HepG2 (cell line): Measurements from ENCODE around the gene SYNE1. TPM values are rescaled to one million over a fixed set of nuclear protein-coding genes. Genes with fewer than 3 reads are reported as not detected.
A peak's percentile ranks its signal among the peaks of the same experiment; 100 is the strongest.
"Not testable (repeated sequence)": the region's sequence is repeated elsewhere in the genome, so short reads cannot be mapped to it uniquely, and the experiment has no call there.

Experiments used
- ATAC-seq: fragments of 200-7000 bp; cut with Tn5 transposase; 3 replicates; pipeline ENCODE4 v1.9.1; 2020; ENCODE audit warnings: mild to moderate bottlenecking, moderate library complexity
- BruUV-seq: library from RNA; stranded (reverse); fragments of 400-500 nt; replicated peaks from 2 replicates; lab custom pipeline; 2021; lab: Mats Ljungman, UMichigan
- CTCF ChIA-PET: fragments of 300-600 bp; formaldehyde crosslinking; extraction: SDS; loops from one replicate; lab custom pipeline; 2021; ENCODE audit warnings: low total read pairs, inconsistent platforms, low intra/inter-chr PET ratio; lab: Yijun Ruan, JAX
- POLR2A ChIA-PET: fragments of 350-600 bp; sonication (Branson Sonifier 250); formaldehyde crosslinking; loops from one replicate; lab custom pipeline; 2020; ENCODE audit warnings: antibody characterized with exemption, inconsistent platforms; lab: Yijun Ruan, JAX
- DNase-seq: peaks from one replicate; pipeline ENCODE4 v3.0.0-alpha.2; 2015; ENCODE audit warnings: low spot score
- FAIRE-seq: peaks from 3 replicates; lab custom pipeline; 2011; peaks lifted over from hg19 to GRCh38; lab: Jason Lieb, UNC
- H2AFZ ChIP-seq: one replicate; pipeline ENCODE4 v1.6.1; 2011; ENCODE audit warnings: low read length, inconsistent platforms
- H3K27ac ChIP-seq: fragments of 300-600 bp; 3 replicates; pipeline ENCODE4 v1.8.0; 2011; ENCODE audit warnings: mixed run types, mild to moderate bottlenecking, mixed read lengths, low read length, inconsistent platforms; ENCODE audit not compliant: insufficient read depth; ENCODE audit errors: extremely low read length
- H3K27me3 ChIP-seq, 2 experiments: fragments of 200-600 bp in 1 of 2; 2 replicates in 1 of 2; 3 replicates in 1 of 2; pipeline versions ENCODE4 v1.6.0 to v1.8.0; 2011; ENCODE audit warnings: low read length in 2 of 2, mild to moderate bottlenecking in 2 of 2, moderate library complexity in 2 of 2, inconsistent platforms in 1 of 2; ENCODE audit not compliant: insufficient read depth in 2 of 2, control insufficient read depth in 1 of 2
- H3K36me3 ChIP-seq, 2 experiments: fragments of 200-600 bp in 1 of 2; replicated peaks in 1 of 2; 2 replicates in 1 of 2; 3 replicates in 1 of 2; pipeline versions ENCODE4 v1.5.1 to v1.8.0; 2011; ENCODE audit warnings: low read length in 2 of 2, inconsistent platforms in 1 of 2; ENCODE audit not compliant: insufficient read depth in 2 of 2, control insufficient read depth in 1 of 2
- H3K4me1 ChIP-seq: 2 replicates; pipeline ENCODE4 v1.5.1; 2012; ENCODE audit warnings: low read length, inconsistent platforms; ENCODE audit not compliant: insufficient read depth
- H3K4me2 ChIP-seq: 2 replicates; pipeline ENCODE4 v1.6.0; 2011; ENCODE audit warnings: low read depth, low read length, inconsistent platforms
- H3K4me3 ChIP-seq, 3 experiments: fragments of 200-600 bp in 1 of 3; sonication (generic), shearing (Covaris generic) in 1 of 3; replicated peaks in 1 of 3; 2 replicates each; pipeline ENCODE4 v1.5.1; 2011 to 2016; ENCODE audit warnings: low read length in 3 of 3, inconsistent platforms in 2 of 3, low read depth in 2 of 3, mild to moderate bottlenecking in 2 of 3, control low read depth in 1 of 3, mixed read lengths in 1 of 3; ENCODE audit not compliant: insufficient read depth in 1 of 3
- H3K79me2 ChIP-seq: one replicate; pipeline ENCODE4 v1.6.1; 2011; ENCODE audit warnings: low read length, inconsistent platforms; ENCODE audit not compliant: insufficient read depth
- H3K9ac ChIP-seq: 2 replicates; pipeline ENCODE4 v1.6.0; 2011; ENCODE audit warnings: mild to moderate bottlenecking, low read depth, low read length, inconsistent platforms; ENCODE audit not compliant: insufficient read depth
- H3K9me3 ChIP-seq: 2 replicates; pipeline ENCODE4 v1.5.1; 2012; ENCODE audit warnings: mild to moderate bottlenecking, low read length
- H4K20me1 ChIP-seq: 2 replicates; pipeline ENCODE4 v1.6.0; 2011; ENCODE audit warnings: inconsistent platforms, mild to moderate bottlenecking, low read length, moderate library complexity; ENCODE audit not compliant: insufficient read depth
- ADNP ChIP-seq: sonication (generic); formaldehyde crosslinking; IDR thresholded peaks from 2 replicates; pipeline ENCODE4 v1.4.0; 2020; ENCODE audit warnings: missing genetic modification reagents
- ARID2 ChIP-seq: sonication (generic); formaldehyde crosslinking; IDR thresholded peaks from 2 replicates; pipeline ENCODE4 v1.8.1; 2022; ENCODE audit warnings: mild to moderate bottlenecking, missing genetic modification reagents, borderline replicate concordance
- ATM ChIP-seq: fragments of 450-650 bp; IDR thresholded peaks from 2 replicates; pipeline ENCODE4 v1.7.1; 2017; ENCODE audit warnings: mild to moderate bottlenecking, borderline replicate concordance
- LCORL ChIP-seq, 2 experiments: fragments of 450-650 bp in 1 of 2; sonication (generic) in 1 of 2; formaldehyde crosslinking in 1 of 2; IDR thresholded peaks; 2 replicates each; pipeline versions ENCODE4 v1.5.0 to v1.6.1; 2017 to 2020; ENCODE audit warnings: antibody characterized with exemption in 1 of 2, missing genetic modification reagents in 1 of 2
- MAZ ChIP-seq, 2 experiments: sonication (generic) in 1 of 2; formaldehyde crosslinking in 1 of 2; IDR thresholded peaks; 2 replicates each; pipeline versions ENCODE4 v1.5.0 to v1.6.1; 2012 to 2020; ENCODE audit warnings: low read depth in 2 of 2, mild to moderate bottlenecking in 2 of 2, borderline replicate concordance in 1 of 2, improper control_type of control experiment in 1 of 2, low read length in 1 of 2, missing genetic modification reagents in 1 of 2, moderate library complexity in 1 of 2
- MED1 ChIP-seq: sonication (generic); formaldehyde crosslinking; IDR thresholded peaks from 2 replicates; pipeline ENCODE4 v1.4.0; 2020; ENCODE audit warnings: missing genetic modification reagents
- MNT ChIP-seq: fragments of 450-650 bp; IDR thresholded peaks from 2 replicates; pipeline ENCODE4 v1.6.1; 2016
- POLR2AphosphoS5 ChIP-seq: IDR thresholded peaks from 2 replicates; pipeline ENCODE4 v1.6.1; 2012; ENCODE audit warnings: low read depth, low read length
- TRAFD1 ChIP-seq: sonication (generic); formaldehyde crosslinking; IDR thresholded peaks from 2 replicates; pipeline ENCODE4 v1.5.1; 2020; ENCODE audit warnings: missing genetic modification reagents, mild to moderate bottlenecking, borderline replicate concordance
- XRCC5 ChIP-seq: fragments of 200-400 bp; formaldehyde crosslinking; optimal IDR thresholded peaks from 2 replicates; pipeline ENCODE3; 2017; ENCODE audit warnings: mild to moderate bottlenecking, low read length
- ZEB1 ChIP-seq: IDR thresholded peaks from 2 replicates; pipeline ENCODE4 v1.6.1; 2012; ENCODE audit warnings: mild to moderate bottlenecking, low read depth, inconsistent platforms; ENCODE audit not compliant: insufficient replicate concordance
- ZNF713 ChIP-seq: sonication (generic); formaldehyde crosslinking; IDR thresholded peaks from 2 replicates; pipeline ENCODE4 v1.4.0; 2020; ENCODE audit warnings: mild to moderate bottlenecking, missing genetic modification reagents
- WGBS: methylation state at CpG from one replicate; pipeline ENCODE4 v1.1.6; 2017; ENCODE audit warnings: low lambda C conversion rate; 5-methylcytosine and 5-hydroxymethylcytosine counted together
- in situ Hi-C: cut with HindIII; loops from 2 replicates; pipeline ENCODE4 v1.10.0; 2017; ENCODE audit warnings: low pct_unique_long_range_greater_than_20kb; ENCODE audit not compliant: extremely low pct_ligation_motif_present
- intact Hi-C: fragments of 100-400 bp; cut with micrococcal nuclease; formaldehyde crosslinking; loops from one replicate; pipeline ENCODE4 v1.10.0; 2022; ENCODE audit not compliant: unreplicated experiment
- polyA plus RNA-seq, 8 experiments: library from polyadenylated mRNA; depleted of rRNA in 3 of 8; stranded (reverse) in 7 of 8; unstranded in 1 of 8; fragments of >200 nt; fragmentation: Illumina TruSeq in 4 of 8; extraction: Trizol in 4 of 8; gene quantifications; 2 replicates each; pipeline versions ENCODE4 v1.2.1 to v1.2.3, GENCODE V29; 2011 to 2016; ENCODE audit warnings: low read depth in 4 of 8, missing spikeins in 1 of 8, mixed read lengths in 1 of 8; ENCODE audit not compliant: insufficient read depth in 1 of 8
- total RNA-seq, 5 experiments: library from RNA; depleted of rRNA; stranded (reverse); fragments of >200 nt; fragmentation: Illumina TruSeq; extraction: Trizol; gene quantifications; 2 replicates each; pipeline ENCODE4 v1.2.3, GENCODE V29; 2016; ENCODE audit warnings: low read depth in 1 of 5

Gene SYNE1
- total and polyA plus RNA-seq, 2 of the 13 experiments (the other 11 are each of a cell fraction or from before 2014, with no cell fraction given) = 5.5 to 15.9 TPM

- no peak for TF ChIP-seq MAZ (IDR thresholded peaks at IDR 0.05; ENCODE audit: borderline replicate concordance, low read depth, low read length)
- TF ChIP-seq MAZ (CRISPR knock-in tag; IDR thresholded peaks at IDR 0.05; ENCODE audit: low read depth) = no peak
- TF ChIP-seq POLR2AphosphoS5 = no peak
- no peak for TF ChIP-seq TRAFD1
- TF ChIP-seq ZEB1 = no peak
- no peak for TF ChIP-seq XRCC5
- TF ChIP-seq ZNF713 = no peak
- no peak for TF ChIP-seq ADNP
Measured at GRCh38 chr6:152531659-152532058, 105.5 kb downstream of the SYNE1 start (continued).

GRCh38 chr6:152529369-152529768, 107.8 kb downstream of the SYNE1 start:
- BruUV-seq = no TSS peak
- Histone ChIP-seq H3K4me3 (no peak overlapping the region), H2AFZ (no peak overlapping the region), H3K4me1 (no peaks in the 10 kb centered on the region), H3K4me2 (no peak overlapping the region), H3K79me2 (no peaks in the 10 kb centered on the region), H3K9me3 (no peaks in the 10 kb centered on the region), H3K27me3 (no peaks in the 10 kb centered on the region), H4K20me1 (no peaks in the 10 kb centered on the region), H3K9ac (no peak overlapping the region), H3K27ac (no peak overlapping the region), H3K36me3 (no peaks in the 10 kb centered on the region)
- DNase-seq (no peak), FAIRE-seq (no peak), ATAC-seq (no peak)
- in situ Hi-C loops (no loop called here), intact Hi-C loops (no loop called here)
- POLR2A ChIA-PET = no interaction called here
- CTCF ChIA-PET = no interaction called here
- TF ChIP-seq ARID2 (CRISPR knock-in tag) (no peak), ATM (no peak), MED1 (CRISPR knock-in tag) (no peak), LCORL (IDR thresholded peaks at IDR 0.05) (no peak), LCORL (CRISPR knock-in tag; IDR thresholded peaks at IDR 0.05) (no peak), MNT (peak; percentile 62)

- not testable (repeated sequence) for H3K9ac ChIP-seq
- 10% methylated on average over 1 of the region's 1 CpG for WGBS
Measured at GRCh38 chr6:152514120-152514519, 123.0 kb downstream of the SYNE1 start.

More at GRCh38 chr6:152514120-152514519, 123.0 kb downstream of the SYNE1 start:
- FAIRE-seq, H3K9me3 ChIP-seq, in situ Hi-C loops, H3K4me3 ChIP-seq, H2AFZ ChIP-seq, H4K20me1 ChIP-seq, ATAC-seq, intact Hi-C loops, H3K4me2 ChIP-seq, H3K27ac ChIP-seq, H3K79me2 ChIP-seq, DNase-seq, BruUV-seq, CTCF ChIA-PET, H3K27me3 ChIP-seq, POLR2A ChIA-PET, H3K36me3 ChIP-seq, H3K4me1 ChIP-seq: not testable (repeated sequence)
